Ishikawa (cell line): ENCODE measurements around the gene RPL13.

ENCODE experiments used
- CEBPB ChIP-seq: IDR thresholded peaks from 2 replicates; pipeline ENCODE4 v1.6.1; 2012
- CREB1 ChIP-seq: IDR thresholded peaks from 2 replicates; pipeline ENCODE4 v1.6.1; 2012; ENCODE audit warnings: low read depth
- EGR1 ChIP-seq: IDR thresholded peaks from 2 replicates; pipeline ENCODE4 v1.6.1; 2012
- EP300 ChIP-seq: IDR thresholded peaks from 2 replicates; pipeline ENCODE4 v1.6.1; 2012; ENCODE audit warnings: borderline replicate concordance
- FOXM1 ChIP-seq: IDR thresholded peaks from 2 replicates; pipeline ENCODE4 v1.6.1; 2012; ENCODE audit warnings: low read depth, borderline replicate concordance
- MAX ChIP-seq: IDR thresholded peaks from 2 replicates; pipeline ENCODE4 v1.6.1; 2012
- NFIC ChIP-seq: IDR thresholded peaks from 2 replicates; pipeline ENCODE4 v1.6.1; 2012
- RAD21 ChIP-seq: IDR thresholded peaks from 2 replicates; pipeline ENCODE4 v1.6.1; 2012; ENCODE audit warnings: low read depth
- REST ChIP-seq: IDR thresholded peaks from 2 replicates; pipeline ENCODE4 v1.6.1; 2012; ENCODE audit warnings: low read depth, mild to moderate bottlenecking
- TAF1 ChIP-seq: IDR thresholded peaks from 2 replicates; pipeline ENCODE4 v1.6.1; 2012; ENCODE audit warnings: low read depth, mild to moderate bottlenecking
- TCF12 ChIP-seq: IDR thresholded peaks from 2 replicates; pipeline ENCODE4 v1.6.1; 2012; ENCODE audit warnings: low read depth
- TEAD4 ChIP-seq: IDR thresholded peaks from 2 replicates; pipeline ENCODE4 v1.6.1; 2012
- USF1 ChIP-seq: IDR thresholded peaks from 2 replicates; pipeline ENCODE4 v1.6.1; 2012
- YY1 ChIP-seq: IDR thresholded peaks from 2 replicates; pipeline ENCODE4 v1.6.1; 2012; ENCODE audit warnings: low read depth
- ZBTB7A ChIP-seq: IDR thresholded peaks from 2 replicates; pipeline ENCODE4 v1.6.1; 2012; ENCODE audit warnings: low read depth

RPL13 gene

GRCh38 chr16:89537549-89537925, 22.9 kb upstream of the RPL13 start:
- TF ChIP-seq EP300 (no peak), USF1 (no peak), MAX (no peak), TAF1 (no peak), REST (no peak), CEBPB (no peak), RAD21 (no peak), EGR1 (no peak), NFIC (no peak), ZBTB7A (no peak), FOXM1 (no peak), TEAD4 (no peak), CREB1 (no peak)

- no peak for TF ChIP-seq TCF12
- no peak for TF ChIP-seq YY1
- TF ChIP-seq CEBPB = no peak
- TF ChIP-seq REST = no peak
Observed at GRCh38 chr16:89538286-89538685, 22.2 kb upstream of the RPL13 start.

- TF ChIP-seq MAX (no peak), TAF1 (no peak), EP300 (no peak), CREB1 (no peak), REST (no peak), USF1 (no peak), ZBTB7A (no peak), YY1 (no peak), FOXM1 (no peak)
Observed at GRCh38 chr16:89540557-89540956, 19.9 kb upstream of the RPL13 start.

- no peak for TF ChIP-seq CEBPB
- TF ChIP-seq MAX = no peak
- TF ChIP-seq TAF1 = no peak
- no peak for TF ChIP-seq YY1
- no peak for TF ChIP-seq USF1
Observed at GRCh38 chr16:89541792-89542191, 18.7 kb upstream of the RPL13 start.

GRCh38 chr16:89544113-89544512, 16.4 kb upstream of the RPL13 start:
- TF ChIP-seq TCF12 (no peak), RAD21 (no peak), YY1 (no peak), CEBPB (no peak), NFIC (no peak), REST (no peak), USF1 (no peak)
